T-helper 1 cell treated with Interleukin-12 subunit alpha and Interleukin-12 subunit beta and Interleukin-4 antibody, amounts not matched to agents 30 μg/mL and 1 μg/mL, for 36 hours (primary cell): ENCODE data around the gene NFKBIE.
A peak's percentile ranks its signal among the peaks of the same experiment; 100 is the strongest.
"Not testable (repeated sequence)": the region's sequence is repeated elsewhere in the genome, so short reads cannot be mapped to it uniquely, and the experiment has no call there.

ENCODE experiments used
- H3K27ac Mint-ChIP-seq: one replicate; pipeline ENCODE4 v1.8.0; 2021; ENCODE audit warnings: mild to moderate bottlenecking, mixed read lengths
- H3K27me3 Mint-ChIP-seq: one replicate; pipeline ENCODE4 v1.8.0; 2021; ENCODE audit warnings: low read depth, mixed read lengths
- H3K36me3 Mint-ChIP-seq: one replicate; pipeline ENCODE4 v1.8.0; 2021; ENCODE audit warnings: low read depth, mixed read lengths
- H3K4me1 Mint-ChIP-seq: one replicate; pipeline ENCODE4 v1.8.0; 2021; ENCODE audit warnings: low read depth, mixed read lengths
- H3K4me3 Mint-ChIP-seq: one replicate; pipeline ENCODE4 v1.8.0; 2021; ENCODE audit warnings: mild to moderate bottlenecking, moderate library complexity, mixed read lengths
- H3K9me3 Mint-ChIP-seq: one replicate; pipeline ENCODE4 v1.8.0; 2021; ENCODE audit warnings: mixed read lengths

Gene NFKBIE

DNA sequence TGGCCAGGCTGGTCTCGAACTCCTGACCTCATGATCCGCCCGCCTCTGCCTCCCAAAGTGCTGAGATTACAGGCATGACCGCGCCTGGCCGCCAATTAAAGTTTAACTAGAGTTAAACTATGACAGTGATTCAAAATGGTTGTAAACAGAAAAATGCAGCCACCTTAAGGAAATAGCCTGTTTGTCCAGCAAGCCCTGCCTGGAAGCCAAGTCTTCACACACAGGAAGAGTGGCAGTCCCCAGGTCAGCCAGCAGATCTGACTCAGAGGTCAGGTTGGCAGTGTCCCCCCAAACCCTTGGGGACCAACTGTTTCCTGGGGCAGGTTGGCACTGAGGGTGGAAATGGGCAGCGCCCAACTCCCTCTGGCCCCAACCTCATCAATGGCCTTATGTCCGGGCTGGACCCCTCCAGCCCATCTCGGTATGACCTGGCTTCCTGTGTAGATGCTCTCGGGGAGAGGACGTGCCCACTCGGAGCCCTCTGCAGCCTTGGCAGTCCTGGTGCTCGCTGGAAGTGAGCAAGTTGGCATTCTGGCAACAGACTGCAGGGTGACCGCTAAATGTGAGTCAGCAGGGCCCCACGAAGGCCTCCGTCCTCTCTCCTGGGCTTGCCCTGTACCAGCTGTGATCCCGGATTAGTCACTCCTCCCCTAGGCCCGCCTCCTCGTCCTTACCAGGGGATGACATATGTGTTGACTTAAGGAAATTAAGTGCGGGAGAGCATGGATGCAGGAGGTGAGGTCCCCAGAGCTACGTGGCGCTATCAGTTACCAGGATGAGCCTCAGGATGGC is 28.1 kb downstream of the NFKBIE start:
- H3K4me1 Mint-ChIP-seq = peaks cover 19% of the 10 kb centered on the region
- H3K27ac Mint-ChIP-seq = peak overlapping the region; percentile 95
- H3K36me3 Mint-ChIP-seq = peaks cover 5% of the 10 kb centered on the region
- H3K9me3 Mint-ChIP-seq = no peaks in the 10 kb centered on the region
- H3K4me3 Mint-ChIP-seq = peak overlapping the region; percentile 89
- H3K27me3 Mint-ChIP-seq = no peaks in the 10 kb centered on the region

DNA sequence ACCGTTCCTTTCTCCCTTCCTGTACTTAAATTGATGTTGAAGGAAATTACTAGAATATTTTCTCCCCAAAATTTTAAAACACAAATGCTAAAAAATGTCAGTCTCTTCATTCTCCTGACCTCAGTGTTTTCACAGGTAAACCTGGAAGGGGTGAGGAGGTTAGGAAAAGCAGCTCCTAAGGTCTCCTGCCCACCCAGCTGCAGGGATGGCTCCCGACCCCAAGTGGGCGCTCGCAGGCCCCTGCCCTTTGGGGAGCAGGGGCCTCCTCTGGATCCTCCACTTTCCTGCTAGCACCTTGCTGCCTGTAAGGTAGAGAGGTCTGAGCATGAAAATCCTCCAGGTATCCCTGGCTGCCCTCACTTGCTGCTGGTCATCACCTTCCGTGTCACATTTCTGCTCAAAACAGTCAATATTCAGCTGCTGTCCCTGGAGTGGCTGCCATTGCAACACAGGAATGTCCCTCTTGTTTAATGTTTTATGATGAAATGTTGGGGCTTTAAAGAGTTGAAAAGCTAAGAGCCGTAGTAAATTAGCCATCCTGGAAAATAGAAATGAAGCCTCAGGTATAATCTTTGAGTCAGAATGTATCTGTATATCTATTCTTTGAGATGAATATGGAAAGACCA is 29.3 kb downstream of the NFKBIE start:
- Mint-ChIP-seq H3K27me3 (no peaks in the 10 kb centered on the region), H3K36me3 (peaks cover 6% of the 10 kb centered on the region), H3K9me3 (no peaks in the 10 kb centered on the region), H3K4me3 (no peak overlapping the region), H3K27ac (no peak overlapping the region), H3K4me1 (peaks cover 19% of the 10 kb centered on the region)

- no peaks in the 10 kb centered on the region for H3K27me3 Mint-ChIP-seq
Observed at GRCh38 chr6:44235269-44235668, 30.1 kb downstream of the NFKBIE start.

GRCh38 chr6:44234101-44235025 is 31.0 kb downstream of the NFKBIE start:
- H3K9me3 Mint-ChIP-seq = no peaks in the 10 kb centered on the region
- peaks cover 6% of the 10 kb centered on the region for H3K36me3 Mint-ChIP-seq
- peaks cover 19% of the 10 kb centered on the region for H3K4me1 Mint-ChIP-seq
- H3K4me3 Mint-ChIP-seq = no peak overlapping the region
- H3K27ac Mint-ChIP-seq = peak overlapping the region; percentile 31
- H3K27me3 Mint-ChIP-seq = no peaks in the 10 kb centered on the region

More at GRCh38 chr6:44235269-44235668, 30.1 kb downstream of the NFKBIE start:
- H3K4me1 Mint-ChIP-seq = peaks cover 19% of the 10 kb centered on the region
- peaks cover 6% of the 10 kb centered on the region for H3K36me3 Mint-ChIP-seq
- no peak overlapping the region for H3K4me3 Mint-ChIP-seq
- H3K9me3 Mint-ChIP-seq = no peaks in the 10 kb centered on the region
- no peak overlapping the region for H3K27ac Mint-ChIP-seq

DNA sequence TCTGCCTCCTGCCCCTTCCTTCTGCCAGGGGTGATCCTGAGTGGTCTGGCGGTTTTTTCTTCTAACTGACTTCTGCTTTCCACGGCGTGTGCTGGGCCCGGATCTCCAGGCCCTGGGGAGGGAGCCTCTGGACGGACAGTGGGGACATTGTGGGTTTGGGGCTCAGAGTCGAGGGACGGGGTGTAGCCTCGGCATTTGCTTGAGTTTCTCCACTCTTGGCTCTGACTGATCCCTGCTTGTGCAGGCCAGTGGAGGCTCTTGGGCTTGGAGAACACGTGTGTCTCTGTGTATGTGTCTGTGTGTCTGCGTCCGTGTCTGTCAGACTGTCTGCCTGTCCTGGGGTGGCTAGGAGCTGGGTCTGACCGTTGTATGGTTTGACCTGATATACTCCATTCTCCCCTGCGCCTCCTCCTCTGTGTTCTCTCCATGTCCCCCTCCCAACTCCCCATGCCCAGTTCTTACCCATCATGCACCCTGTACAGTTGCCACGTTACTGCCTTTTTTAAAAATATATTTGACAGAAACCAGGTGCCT is 31.7 kb downstream of the NFKBIE start:
- peaks cover 6% of the 10 kb centered on the region for H3K36me3 Mint-ChIP-seq
- H3K9me3 Mint-ChIP-seq = no peaks in the 10 kb centered on the region
- H3K4me1 Mint-ChIP-seq = peaks cover 19% of the 10 kb centered on the region
- no peak overlapping the region for H3K4me3 Mint-ChIP-seq
- no peaks in the 10 kb centered on the region for H3K27me3 Mint-ChIP-seq
- no peak overlapping the region for H3K27ac Mint-ChIP-seq

- Mint-ChIP-seq H3K9me3 (no peaks in the 10 kb centered on the region), H3K4me1 (peaks cover 17% of the 10 kb centered on the region), H3K27ac (peak overlapping the region; percentile 46), H3K36me3 (peaks cover 6% of the 10 kb centered on the region), H3K27me3 (no peaks in the 10 kb centered on the region), H3K4me3 (no peak overlapping the region)
Observed at GRCh38 chr6:44232676-44233566, 32.4 kb downstream of the NFKBIE start.

DNA sequence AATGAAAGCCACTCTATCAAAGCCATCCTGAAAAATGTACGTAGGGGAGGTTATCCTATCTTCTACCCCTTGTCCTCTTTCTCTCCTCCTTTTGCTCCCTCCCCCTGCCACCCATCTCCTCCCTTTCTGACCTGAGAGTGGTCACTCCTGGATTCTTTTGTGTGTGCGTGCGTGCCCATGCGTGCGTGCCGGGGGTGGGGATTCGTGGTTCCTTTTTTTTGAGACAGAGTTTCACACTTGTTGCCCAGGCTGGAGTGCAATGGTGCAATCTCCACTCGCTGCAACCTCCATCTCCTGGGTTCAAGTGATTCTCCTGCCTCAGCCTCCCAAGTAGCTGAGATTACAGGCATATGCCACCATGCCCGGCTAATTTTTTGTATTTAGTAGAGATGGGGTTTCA is 33.9 kb downstream of the NFKBIE start:
- H3K4me1 Mint-ChIP-seq, H3K4me3 Mint-ChIP-seq, H3K36me3 Mint-ChIP-seq, H3K27me3 Mint-ChIP-seq, H3K27ac Mint-ChIP-seq, H3K9me3 Mint-ChIP-seq: not testable (repeated sequence)

GRCh38 chr6:44230034-44230675 is 35.2 kb downstream of the NFKBIE start:
- Mint-ChIP-seq H3K4me1 (peaks cover 7% of the 10 kb centered on the region), H3K4me3 (no peak overlapping the region), H3K27me3 (no peaks in the 10 kb centered on the region), H3K27ac (no peak overlapping the region), H3K9me3 (no peaks in the 10 kb centered on the region), H3K36me3 (peaks cover 6% of the 10 kb centered on the region)

DNA sequence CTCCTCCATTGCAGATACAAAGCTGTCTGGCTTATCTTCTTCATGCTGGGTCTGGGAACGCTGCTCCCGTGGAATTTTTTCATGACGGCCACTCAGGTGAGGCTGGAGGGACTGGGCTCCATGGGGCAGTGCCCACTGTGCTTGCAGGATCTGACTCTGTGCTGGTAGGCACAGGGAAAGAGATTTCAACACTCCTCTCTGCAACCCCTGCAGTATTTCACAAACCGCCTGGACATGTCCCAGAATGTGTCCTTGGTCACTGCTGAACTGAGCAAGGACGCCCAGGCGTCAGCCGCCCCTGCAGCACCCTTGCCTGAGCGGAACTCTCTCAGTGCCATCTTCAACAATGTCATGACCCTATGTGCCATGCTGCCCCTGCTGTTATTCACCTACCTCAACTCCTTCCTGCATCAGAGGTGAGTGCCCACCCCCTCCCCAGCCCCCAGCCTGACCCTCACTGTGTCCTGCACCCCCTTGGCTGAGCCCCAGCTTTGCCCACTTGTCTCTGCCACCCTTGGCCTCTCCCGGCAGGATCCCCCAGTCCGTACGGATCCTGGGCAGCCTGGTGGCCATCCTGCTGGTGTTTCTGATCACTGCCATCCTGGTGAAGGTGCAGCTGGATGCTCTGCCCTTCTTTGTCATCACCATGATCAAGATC is 35.8 kb downstream of the NFKBIE start:
- Mint-ChIP-seq H3K4me3 (no peak overlapping the region), H3K27ac (no peak overlapping the region), H3K36me3 (peaks cover 6% of the 10 kb centered on the region), H3K27me3 (no peaks in the 10 kb centered on the region), H3K9me3 (no peaks in the 10 kb centered on the region), H3K4me1 (peaks cover 12% of the 10 kb centered on the region)

- peaks cover 18% of the 10 kb centered on the region for H3K4me1 Mint-ChIP-seq
- no peaks in the 10 kb centered on the region for H3K27me3 Mint-ChIP-seq
- H3K4me3 Mint-ChIP-seq = no peak overlapping the region
- H3K27ac Mint-ChIP-seq = no peak overlapping the region
- peaks cover 6% of the 10 kb centered on the region for H3K36me3 Mint-ChIP-seq
- H3K9me3 Mint-ChIP-seq = no peaks in the 10 kb centered on the region
Observed at GRCh38 chr6:44228836-44229235, 36.5 kb downstream of the NFKBIE start.

DNA sequence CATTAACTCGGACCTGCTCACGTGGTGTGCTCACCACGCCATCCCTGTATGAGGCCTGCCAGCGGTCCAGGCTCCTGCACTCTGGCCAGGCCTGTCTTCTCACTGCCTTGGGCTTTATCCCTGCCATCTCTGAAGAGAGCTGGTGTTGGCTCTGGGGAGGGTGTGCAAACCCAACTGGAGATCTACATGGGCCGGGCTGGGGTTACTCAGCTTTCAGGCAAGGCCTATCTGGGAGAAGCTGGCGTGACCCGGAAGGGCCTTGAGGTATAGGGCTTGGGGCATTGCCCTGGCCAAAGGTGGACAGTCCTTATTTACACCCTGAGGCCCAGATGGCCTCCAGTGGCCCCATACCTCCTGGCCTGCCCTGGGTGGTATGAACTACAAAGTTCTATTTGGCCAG is 36.9 kb downstream of the NFKBIE start:
- Mint-ChIP-seq H3K4me3 (no peak overlapping the region), H3K36me3 (peaks cover 6% of the 10 kb centered on the region), H3K9me3 (no peaks in the 10 kb centered on the region), H3K4me1 (peaks cover 14% of the 10 kb centered on the region), H3K27ac (no peak overlapping the region), H3K27me3 (no peaks in the 10 kb centered on the region)

- Mint-ChIP-seq H3K27me3 (no peaks in the 10 kb centered on the region), H3K4me1 (peaks cover 14% of the 10 kb centered on the region), H3K4me3 (no peak overlapping the region), H3K9me3 (no peaks in the 10 kb centered on the region), H3K27ac (no peak overlapping the region), H3K36me3 (peaks cover 6% of the 10 kb centered on the region)
Observed at GRCh38 chr6:44228031-44228430, 37.3 kb downstream of the NFKBIE start.
